Tibial artery (tissue), 4 donors: Measurements from ENCODE around the gene DRP2.
A peak's percentile ranks its signal among the peaks of the same experiment; 100 is the strongest.
"Not testable (repeated sequence)": the region's sequence is repeated elsewhere in the genome, so short reads cannot be mapped to it uniquely, and the experiment has no call there.

Experiments
- DNase-seq, 2 donors: peaks; one replicate each; pipeline ENCODE4 v3.0.0-alpha.2; 2019
- H3K27ac ChIP-seq, 2 donors: fragments of 200-600 bp; sonication (generic) in 1 of 2; 1 replicate in 1 of 2; 2 replicates in 1 of 2; pipeline ENCODE4 v1.5.1; 2018 to 2019; ENCODE audit warnings: mild to moderate bottlenecking in 1 of 2
- H3K27me3 ChIP-seq, 2 donors: fragments of 200-600 bp; sonication (generic) in 1 of 2; one replicate each; pipeline versions ENCODE4 v1.5.1 to v1.6.0; 2016 to 2019
- H3K36me3 ChIP-seq, 3 donors: fragments of 200-600 bp; sonication (generic) in 2 of 3; one replicate each; pipeline ENCODE4 v1.5.1; 2016 to 2019; ENCODE audit warnings: mild to moderate bottlenecking in 2 of 3
- H3K4me1 ChIP-seq, 4 donors: fragments of 200-600 bp; sonication (generic) in 2 of 4; 1 replicate in 3 of 4; 2 replicates in 1 of 4; pipeline ENCODE4 v1.5.1; 2016 to 2019
- H3K4me3 ChIP-seq, 2 donors: fragments of 200-600 bp; sonication (generic) in 1 of 2; 1 replicate in 1 of 2; 2 replicates in 1 of 2; pipeline ENCODE4 v1.5.1; 2018 to 2019; ENCODE audit warnings: mild to moderate bottlenecking in 2 of 2
- H3K9me3 ChIP-seq, 3 donors: fragments of 200-600 bp; sonication (generic) in 1 of 3; one replicate each; pipeline ENCODE4 v1.5.1; 2016 to 2019
- intact Hi-C: fragments of 100-400 bp; cut with DNase I; formaldehyde crosslinking; loops from one replicate; pipeline ENCODE4 v1.15.0; 2023; ENCODE audit warnings: low total_unique reads
- TF ChIP-seq, protein P1 (sequence below), 2 experiments: fragments of 200-600 bp in 1 of 2; fragments of 450-650 bp in 1 of 2; IDR thresholded peaks; one replicate each; pipeline ENCODE4 v1.5.1; 2017 to 2019; ENCODE audit warnings: antibody characterized with exemption in 2 of 2, mild to moderate bottlenecking in 1 of 2, moderate library complexity in 1 of 2

The DRP2 gene

DNA sequence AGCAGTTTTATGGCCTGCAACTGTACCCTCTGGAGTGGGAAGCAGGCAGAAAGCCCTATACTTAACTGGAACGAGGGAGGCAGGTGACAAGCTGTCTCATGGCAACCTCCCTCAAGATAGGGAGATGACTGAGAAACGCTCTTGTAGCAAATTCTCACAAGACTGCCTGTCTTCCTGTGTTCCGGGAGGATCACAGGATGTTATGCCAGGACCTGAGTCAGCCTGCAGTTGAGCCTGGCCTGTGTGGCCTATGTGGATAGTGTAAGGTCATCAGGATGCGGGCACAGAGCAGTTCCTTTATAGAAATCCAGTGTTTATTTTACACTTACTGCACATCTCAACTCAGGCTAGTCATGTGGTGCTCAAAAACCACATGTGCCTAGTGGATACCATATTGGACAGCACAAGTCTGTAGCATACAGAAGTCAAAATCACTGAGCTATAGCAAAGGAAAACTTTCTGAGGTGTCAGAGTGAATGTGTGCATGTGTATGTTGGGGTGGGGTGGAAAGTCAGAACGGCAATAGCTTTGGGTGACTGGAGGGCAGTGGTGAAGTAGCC, 46.4 kb downstream of the DRP2 start:
- Histone ChIP-seq H3K27ac (no peak overlapping the region), H3K27me3 (no peaks in the 10 kb centered on the region), H3K4me1 (no peaks in the 10 kb centered on the region), H3K36me3 (no peaks in the 10 kb centered on the region), H3K9me3 (no peaks in the 10 kb centered on the region), H3K4me3 (no peak overlapping the region)
- TF ChIP-seq, protein P1, sequence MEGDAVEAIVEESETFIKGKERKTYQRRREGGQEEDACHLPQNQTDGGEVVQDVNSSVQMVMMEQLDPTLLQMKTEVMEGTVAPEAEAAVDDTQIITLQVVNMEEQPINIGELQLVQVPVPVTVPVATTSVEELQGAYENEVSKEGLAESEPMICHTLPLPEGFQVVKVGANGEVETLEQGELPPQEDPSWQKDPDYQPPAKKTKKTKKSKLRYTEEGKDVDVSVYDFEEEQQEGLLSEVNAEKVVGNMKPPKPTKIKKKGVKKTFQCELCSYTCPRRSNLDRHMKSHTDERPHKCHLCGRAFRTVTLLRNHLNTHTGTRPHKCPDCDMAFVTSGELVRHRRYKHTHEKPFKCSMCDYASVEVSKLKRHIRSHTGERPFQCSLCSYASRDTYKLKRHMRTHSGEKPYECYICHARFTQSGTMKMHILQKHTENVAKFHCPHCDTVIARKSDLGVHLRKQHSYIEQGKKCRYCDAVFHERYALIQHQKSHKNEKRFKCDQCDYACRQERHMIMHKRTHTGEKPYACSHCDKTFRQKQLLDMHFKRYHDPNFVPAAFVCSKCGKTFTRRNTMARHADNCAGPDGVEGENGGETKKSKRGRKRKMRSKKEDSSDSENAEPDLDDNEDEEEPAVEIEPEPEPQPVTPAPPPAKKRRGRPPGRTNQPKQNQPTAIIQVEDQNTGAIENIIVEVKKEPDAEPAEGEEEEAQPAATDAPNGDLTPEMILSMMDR (IDR thresholded peaks at IDR 0.05): no peak
- DNase-seq: no peak
- intact Hi-C loops: no loop called here

DNA sequence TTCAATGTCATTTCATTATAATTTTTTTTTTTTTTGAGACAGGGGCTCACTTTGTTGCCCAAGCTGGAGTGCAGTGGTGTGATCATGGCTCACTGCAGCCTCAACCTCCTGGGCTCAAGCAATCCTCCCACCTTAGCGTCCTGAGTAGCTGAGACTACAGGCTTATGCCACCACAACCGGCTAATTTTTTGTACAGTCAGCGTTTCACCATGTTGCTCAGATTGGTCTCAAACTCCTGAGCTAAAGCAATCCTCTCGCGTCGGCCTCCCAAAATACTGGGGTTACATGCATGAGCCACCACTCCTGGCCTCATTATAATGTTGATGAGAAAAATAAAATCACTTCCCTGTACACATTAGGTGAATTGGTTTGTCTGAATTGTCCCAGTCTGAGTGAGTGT, 54.6 kb downstream of the DRP2 start:
- H3K36me3 ChIP-seq: no peaks in the 10 kb centered on the region
- no peak overlapping the region for H3K4me3 ChIP-seq
- intact Hi-C loops: no loop called here
- no peak overlapping the region for H3K27ac ChIP-seq
- no peaks in the 10 kb centered on the region for H3K4me1 ChIP-seq
- no peaks in the 10 kb centered on the region for H3K9me3 ChIP-seq
- no peaks in the 10 kb centered on the region for H3K27me3 ChIP-seq
- TF ChIP-seq, protein P1 (IDR thresholded peaks at IDR 0.05): no peak
- DNase-seq: no peak

DNA sequence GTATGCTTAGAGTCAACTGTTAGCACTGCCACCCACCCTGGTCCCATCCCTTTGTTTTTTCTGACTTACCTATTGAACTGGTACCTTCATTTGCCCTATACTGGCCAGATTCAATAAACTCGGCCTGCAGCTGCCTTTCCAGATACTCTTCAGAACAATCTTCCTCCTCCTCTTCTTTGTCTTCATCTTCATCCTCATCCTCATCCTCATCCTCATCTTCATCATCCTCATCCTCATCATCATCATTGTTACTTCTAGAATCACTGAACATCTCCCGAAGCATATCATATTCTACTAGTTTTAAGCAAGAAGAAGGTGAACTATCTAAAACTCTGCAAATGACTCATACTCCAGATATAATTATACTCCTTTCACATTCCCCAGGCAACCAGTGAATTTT, 56.7 kb downstream of the DRP2 start:
- H3K36me3 ChIP-seq: no peaks in the 10 kb centered on the region
- no peak overlapping the region for H3K27ac ChIP-seq
- intact Hi-C loops: no loop called here
- DNase-seq: no peak
- H3K4me3 ChIP-seq: no peak overlapping the region
- no peaks in the 10 kb centered on the region for H3K27me3 ChIP-seq
- H3K4me1 ChIP-seq: no peaks in the 10 kb centered on the region
- TF ChIP-seq, protein P1 (IDR thresholded peaks at IDR 0.05): no peak
- H3K9me3 ChIP-seq: no peaks in the 10 kb centered on the region

DNA sequence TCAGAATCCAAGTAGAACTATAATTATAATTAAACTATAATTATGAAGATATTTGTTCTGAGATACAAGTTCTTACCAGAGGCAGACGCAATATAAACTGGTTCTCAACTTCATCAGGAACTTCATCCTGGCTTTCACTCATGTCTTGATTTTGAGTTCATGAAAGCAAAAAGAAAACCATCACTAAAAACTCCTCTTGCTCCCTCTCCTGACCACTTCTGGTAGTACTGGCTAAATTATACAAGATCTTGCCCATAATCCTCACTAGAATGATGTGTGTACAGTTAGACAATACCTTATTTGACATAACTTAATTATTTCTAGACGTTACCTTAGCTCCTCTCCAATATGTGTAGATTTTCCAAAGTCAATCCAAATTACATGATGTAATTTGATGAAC, 67.8 kb downstream of the DRP2 start:
- TF ChIP-seq, protein P1 (IDR thresholded peaks at IDR 0.05): peak; percentile 40
- Histone ChIP-seq H3K27ac (no peak overlapping the region), H3K4me3 (no peak overlapping the region), H3K27me3 (peaks cover 0 to 7% of the 10 kb centered on the region in 2 donors), H3K4me1 (no peaks in the 10 kb centered on the region), H3K36me3 (no peaks in the 10 kb centered on the region), H3K9me3 (no peaks in the 10 kb centered on the region)
- DNase-seq: no peak
- intact Hi-C loops: no loop called here

DNA sequence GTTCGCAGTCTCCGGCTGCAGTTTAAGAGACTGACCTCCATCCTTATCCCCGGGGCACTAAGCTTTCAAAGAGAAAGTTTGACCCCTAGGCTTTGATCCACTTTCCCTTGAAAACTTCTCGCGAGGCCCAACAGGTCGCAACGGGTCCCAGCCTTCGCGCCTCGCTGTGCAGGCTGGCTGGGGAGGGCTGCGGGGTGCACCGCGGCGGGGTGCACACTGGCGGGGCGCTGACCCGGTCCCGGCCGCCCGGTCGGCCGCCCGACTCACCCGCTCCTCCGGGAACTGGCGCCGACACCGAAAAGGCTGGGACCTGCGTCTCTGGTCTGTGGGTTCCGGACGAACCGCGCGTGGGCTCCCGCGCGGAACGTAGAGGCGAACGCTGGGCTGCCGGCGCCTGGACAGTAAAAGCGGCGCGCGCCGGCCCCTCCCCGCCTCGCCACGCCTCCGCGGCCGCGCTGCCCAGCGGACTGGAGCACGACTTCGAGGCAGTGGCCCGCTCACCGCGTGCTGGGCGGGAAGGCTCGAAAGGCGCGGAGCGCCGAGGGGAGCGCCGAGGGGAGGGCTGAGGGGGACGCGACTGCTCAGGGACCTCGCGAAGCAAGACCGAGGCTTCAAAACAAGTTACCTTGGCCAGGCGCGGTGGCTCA, 71.5 kb downstream of the DRP2 start, which contains the start of gene TAF7L:
TAF7L (minus strand) TSS at position 378 of the 647 bp plus-strand sequence. CDS start 3,791 bp downstream, outside the sequence.
- no peak for DNase-seq
- intact Hi-C loops: no loop called here
- Histone ChIP-seq H3K36me3 (no peaks in the 10 kb centered on the region), H3K4me3 (peak within 1 kb of the TSS in 1 of 2 donors; percentile 37), H3K27ac (no peak within 1 kb of the TSS), H3K4me1 (no peaks in the 10 kb centered on the region), H3K27me3 (peaks cover 0 to 7% of the 10 kb centered on the region in 2 donors), H3K9me3 (no peaks in the 10 kb centered on the region)
- TF ChIP-seq, protein P1 (IDR thresholded peaks at IDR 0.05): no peak

DNA sequence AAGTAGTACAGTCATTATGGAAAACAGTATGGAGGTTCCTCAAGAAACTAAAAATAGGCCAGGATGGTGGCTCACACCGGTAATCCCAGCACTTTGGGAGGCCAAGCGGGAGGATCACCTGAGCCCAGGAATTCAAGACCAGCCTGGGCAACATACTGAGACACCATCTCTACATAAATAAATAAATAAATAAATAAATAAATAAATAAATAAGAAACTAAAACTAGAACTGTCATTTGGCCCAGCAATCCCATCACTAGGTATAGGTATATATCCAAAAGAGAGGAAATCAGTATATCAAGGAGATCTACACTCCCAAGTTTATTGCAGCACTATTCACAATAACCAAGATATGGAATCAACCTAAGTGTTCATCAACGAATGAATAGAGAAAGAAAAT, 76.0 kb downstream of the DRP2 start:
- DNase-seq, H3K36me3 ChIP-seq, H3K4me3 ChIP-seq, H3K4me1 ChIP-seq, intact Hi-C loops, H3K9me3 ChIP-seq, H3K27me3 ChIP-seq, H3K27ac ChIP-seq: not testable (repeated sequence)
